Osteoblast (primary cell): ENCODE data around the gene OLFML2B. TPM values are rescaled to one million over a fixed set of nuclear protein-coding genes. Genes with fewer than 3 reads are reported as not detected.

Experiments
- DNase-seq: peaks from one replicate; pipeline ENCODE4 v3.0.0; 2011; ENCODE audit warnings: low spot score, mixed read lengths; ENCODE audit not compliant: insufficient read length; ENCODE audit errors: missing footprints
- H2AFZ ChIP-seq: 2 replicates; pipeline ENCODE4 v1.6.0; 2011; ENCODE audit warnings: mild to moderate bottlenecking, low read length
- H3K27ac ChIP-seq: 2 replicates; pipeline ENCODE4 v1.5.1; 2011; ENCODE audit warnings: mild to moderate bottlenecking, low read depth, low read length, moderate library complexity
- H3K27me3 ChIP-seq: 2 replicates; pipeline ENCODE4 v1.6.0; 2012; ENCODE audit warnings: mild to moderate bottlenecking, control low read depth, inconsistent platforms, low read length, moderate library complexity; ENCODE audit not compliant: insufficient read depth
- H3K36me3 ChIP-seq: 2 replicates; pipeline ENCODE4 v1.5.1; 2011; ENCODE audit warnings: mild to moderate bottlenecking, low read length, control low read depth, moderate library complexity; ENCODE audit not compliant: insufficient read depth
- H3K4me1 ChIP-seq: 2 replicates; pipeline ENCODE4 v1.5.1; 2011; ENCODE audit warnings: mild to moderate bottlenecking, low read length, control low read depth, moderate library complexity; ENCODE audit not compliant: insufficient read depth
- H3K4me2 ChIP-seq: 2 replicates; pipeline ENCODE4 v1.6.0; 2011; ENCODE audit warnings: mild to moderate bottlenecking, low read length; ENCODE audit not compliant: insufficient read depth
- H3K4me3 ChIP-seq: fragments of 200-600 bp; sonication (generic); 3 replicates; pipeline ENCODE4 v1.5.1; 2012; ENCODE audit warnings: mild to moderate bottlenecking, low read length, inconsistent platforms; ENCODE audit not compliant: insufficient read depth
- H3K79me2 ChIP-seq: 2 replicates; pipeline ENCODE4 v1.6.0; 2012; ENCODE audit warnings: mild to moderate bottlenecking, low read length, control low read depth, inconsistent platforms; ENCODE audit not compliant: insufficient read depth
- H3K9me3 ChIP-seq: 2 replicates; pipeline ENCODE4 v1.5.1; 2011; ENCODE audit warnings: low read depth, low read length, control low read depth
- H4K20me1 ChIP-seq: 2 replicates; pipeline ENCODE4 v1.6.0; 2012; ENCODE audit warnings: mild to moderate bottlenecking, low read length, control low read depth; ENCODE audit not compliant: insufficient read depth
- total RNA-seq: library from RNA; depleted of rRNA; stranded (reverse); fragments of >200 nt; gene quantifications from 2 replicates; pipeline ENCODE4 v1.2.3, GENCODE V29; 2012
- TF ChIP-seq, protein P1 (sequence below): IDR thresholded peaks from 2 replicates; pipeline ENCODE4 v1.5.1; 2011; ENCODE audit warnings: mild to moderate bottlenecking, low read depth, low read length, moderate library complexity; ENCODE audit errors: extremely low read depth

Gene OLFML2B
- total RNA-seq, 1 donor = 49.9 TPM

- Histone ChIP-seq H3K27me3 (no peaks in the 10 kb centered on the region), H2AFZ (no peak overlapping the region), H3K4me3 (no peak overlapping the region), H3K79me2 (no peaks in the 10 kb centered on the region), H3K27ac (no peak overlapping the region), H3K9me3 (peaks cover 1% of the 10 kb centered on the region), H3K4me1 (no peaks in the 10 kb centered on the region), H4K20me1 (no peaks in the 10 kb centered on the region), H3K36me3 (no peaks in the 10 kb centered on the region), H3K4me2 (no peak overlapping the region)
- peak; percentile 19 for DNase-seq
- TF ChIP-seq, protein P1, sequence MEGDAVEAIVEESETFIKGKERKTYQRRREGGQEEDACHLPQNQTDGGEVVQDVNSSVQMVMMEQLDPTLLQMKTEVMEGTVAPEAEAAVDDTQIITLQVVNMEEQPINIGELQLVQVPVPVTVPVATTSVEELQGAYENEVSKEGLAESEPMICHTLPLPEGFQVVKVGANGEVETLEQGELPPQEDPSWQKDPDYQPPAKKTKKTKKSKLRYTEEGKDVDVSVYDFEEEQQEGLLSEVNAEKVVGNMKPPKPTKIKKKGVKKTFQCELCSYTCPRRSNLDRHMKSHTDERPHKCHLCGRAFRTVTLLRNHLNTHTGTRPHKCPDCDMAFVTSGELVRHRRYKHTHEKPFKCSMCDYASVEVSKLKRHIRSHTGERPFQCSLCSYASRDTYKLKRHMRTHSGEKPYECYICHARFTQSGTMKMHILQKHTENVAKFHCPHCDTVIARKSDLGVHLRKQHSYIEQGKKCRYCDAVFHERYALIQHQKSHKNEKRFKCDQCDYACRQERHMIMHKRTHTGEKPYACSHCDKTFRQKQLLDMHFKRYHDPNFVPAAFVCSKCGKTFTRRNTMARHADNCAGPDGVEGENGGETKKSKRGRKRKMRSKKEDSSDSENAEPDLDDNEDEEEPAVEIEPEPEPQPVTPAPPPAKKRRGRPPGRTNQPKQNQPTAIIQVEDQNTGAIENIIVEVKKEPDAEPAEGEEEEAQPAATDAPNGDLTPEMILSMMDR = no peak
Observed at GRCh38 chr1:161982507-161982895, 41.2 kb downstream of the OLFML2B start.

- no peak overlapping the region for H3K27ac ChIP-seq
- no peak overlapping the region for H3K4me2 ChIP-seq
- H3K27me3 ChIP-seq = no peaks in the 10 kb centered on the region
- H3K9me3 ChIP-seq = no peaks in the 10 kb centered on the region
- H3K79me2 ChIP-seq = no peaks in the 10 kb centered on the region
- H3K4me3 ChIP-seq = no peak overlapping the region
- no peaks in the 10 kb centered on the region for H3K4me1 ChIP-seq
- no peaks in the 10 kb centered on the region for H4K20me1 ChIP-seq
- H2AFZ ChIP-seq = no peak overlapping the region
- DNase-seq = peak; percentile 35
- TF ChIP-seq, protein P1 = no peak
- no peaks in the 10 kb centered on the region for H3K36me3 ChIP-seq
Observed at GRCh38 chr1:161981735-161982506, 41.7 kb downstream of the OLFML2B start.

- no peaks in the 10 kb centered on the region for H3K79me2 ChIP-seq
- H3K4me2 ChIP-seq = no peak overlapping the region
- no peaks in the 10 kb centered on the region for H3K27me3 ChIP-seq
- DNase-seq = peak; percentile 26
- no peaks in the 10 kb centered on the region for H3K4me1 ChIP-seq
- no peaks in the 10 kb centered on the region for H3K9me3 ChIP-seq
- no peak overlapping the region for H3K27ac ChIP-seq
- no peak overlapping the region for H3K4me3 ChIP-seq
- TF ChIP-seq, protein P1 = no peak
- no peak overlapping the region for H2AFZ ChIP-seq
- H3K36me3 ChIP-seq = no peaks in the 10 kb centered on the region
- no peaks in the 10 kb centered on the region for H4K20me1 ChIP-seq
Observed at GRCh38 chr1:161981126-161981525, 42.5 kb downstream of the OLFML2B start.

DNA sequence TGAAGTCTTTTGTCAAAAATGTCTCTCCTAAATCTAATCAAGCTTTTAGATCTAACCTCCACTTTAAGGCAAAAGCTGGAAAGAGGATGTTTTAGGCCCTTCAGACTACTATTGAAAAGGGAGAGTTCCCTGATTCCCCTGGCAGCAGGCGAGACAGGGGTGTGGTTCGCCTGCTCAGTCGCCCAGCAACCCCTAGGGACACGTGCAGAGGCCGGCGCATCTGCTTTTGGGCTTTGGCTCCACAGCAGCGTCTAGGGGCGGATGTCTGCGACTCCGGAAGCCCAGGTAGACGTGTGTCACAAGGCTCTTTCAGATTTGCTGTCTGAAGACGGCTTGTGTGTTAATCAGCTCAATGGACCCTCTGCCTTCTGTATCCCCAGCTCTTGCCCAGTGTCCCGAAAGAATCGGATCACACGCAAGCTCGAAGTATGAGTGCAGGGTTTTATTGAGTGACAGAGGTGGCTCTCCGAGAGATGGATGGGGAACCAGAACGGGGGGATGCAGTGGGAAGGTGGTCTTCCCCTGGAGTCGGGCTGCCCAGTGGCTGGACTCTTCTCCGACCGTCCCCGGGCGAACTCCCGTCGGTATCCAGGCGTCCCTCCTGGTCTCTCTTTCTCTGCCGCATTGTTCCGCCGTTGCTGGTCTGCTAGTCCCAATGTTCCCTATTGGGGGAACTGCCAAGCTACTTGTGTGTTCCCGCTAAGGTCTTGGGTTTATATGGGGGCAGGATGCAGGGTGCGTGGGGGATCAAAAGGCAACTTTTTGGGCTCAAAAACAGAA, 45.5 kb downstream of the OLFML2B start:
- Histone ChIP-seq H3K27me3 (peaks cover 16% of the 10 kb centered on the region), H3K79me2 (no peaks in the 10 kb centered on the region), H3K27ac (no peak overlapping the region), H3K4me3 (no peak overlapping the region), H3K9me3 (no peaks in the 10 kb centered on the region), H3K4me2 (no peak overlapping the region), H2AFZ (no peak overlapping the region), H3K36me3 (no peaks in the 10 kb centered on the region), H4K20me1 (no peaks in the 10 kb centered on the region), H3K4me1 (no peaks in the 10 kb centered on the region)
- peak; percentile 29 for DNase-seq
- TF ChIP-seq, protein P1 = no peak
